Uterus (tissue), 4 donors: Measurements from ENCODE around the gene COL28A1. TPM values are rescaled to one million over a fixed set of nuclear protein-coding genes. Genes with fewer than 3 reads are reported as not detected.

ENCODE experiments used
- DNase-seq, 2 donors: peaks; one replicate each; pipeline ENCODE4 v3.0.0-alpha.2; 2019 to 2020
- H3K27ac ChIP-seq, 2 donors: fragments of 200-600 bp; sonication (generic); 1 replicate in 1 of 2; 2 replicates in 1 of 2; pipeline ENCODE4 v1.5.1; 2016 to 2018
- H3K27me3 ChIP-seq, 2 donors: fragments of 200-600 bp; sonication (generic); one replicate each; pipeline ENCODE4 v1.5.1; 2018 to 2019; ENCODE audit warnings: control low read depth in 1 of 2
- H3K36me3 ChIP-seq, 2 donors: fragments of 200-600 bp; sonication (generic); one replicate each; pipeline ENCODE4 v1.5.1; 2019; ENCODE audit warnings: control low read depth in 1 of 2
- H3K4me1 ChIP-seq, 2 donors: fragments of 200-600 bp; sonication (generic); one replicate each; pipeline ENCODE4 v1.5.1; 2018 to 2019; ENCODE audit warnings: control low read depth in 1 of 2
- H3K4me3 ChIP-seq, 2 donors: fragments of 200-600 bp; sonication (generic); 1 replicate in 1 of 2; 2 replicates in 1 of 2; pipeline ENCODE4 v1.5.1; 2018 to 2019; ENCODE audit warnings: mild to moderate bottlenecking in 1 of 2
- H3K9me3 ChIP-seq, 2 donors: fragments of 200-600 bp; sonication (generic); one replicate each; pipeline ENCODE4 v1.5.1; 2019; ENCODE audit warnings: control low read depth in 1 of 2
- POLR2A ChIP-seq, 2 donors: fragments of 450-650 bp; IDR thresholded peaks; one replicate each; pipeline ENCODE4 v1.6.1; 2016; ENCODE audit warnings: antibody characterized with exemption in 2 of 2, mild to moderate bottlenecking in 1 of 2, moderate library complexity in 1 of 2
- intact Hi-C: fragments of 100-400 bp; cut with DNase I; formaldehyde crosslinking; loops from one replicate; pipeline ENCODE4 v1.15.1; 2023; ENCODE audit warnings: low total_unique reads
- total RNA-seq, 4 donors: library from RNA; depleted of rRNA in 3 of 4; stranded (reverse); fragments of >200 nt in 3 of 4; gene quantifications; one replicate each; pipeline versions ENCODE4 v1.1.0 to v1.2.4, GENCODE V29; 2014 to 2023
- TF ChIP-seq, protein P1 (sequence below), 4 experiments: fragments of 200-600 bp in 2 of 4; fragments of 450-650 bp in 2 of 4; sonication (generic) in 2 of 4; IDR thresholded peaks; one replicate each; pipeline ENCODE4 v1.5.1; 2016 to 2019; ENCODE audit warnings: antibody characterized with exemption in 4 of 4, mild to moderate bottlenecking in 2 of 4, moderate library complexity in 1 of 4
- donor health status: DM: yes; HTN: yes; CAD: no.

COL28A1 gene
- total RNA-seq, 4 donors from 2014 or later, result 0.26 to 6.8 (median 1.7) TPM

DNA sequence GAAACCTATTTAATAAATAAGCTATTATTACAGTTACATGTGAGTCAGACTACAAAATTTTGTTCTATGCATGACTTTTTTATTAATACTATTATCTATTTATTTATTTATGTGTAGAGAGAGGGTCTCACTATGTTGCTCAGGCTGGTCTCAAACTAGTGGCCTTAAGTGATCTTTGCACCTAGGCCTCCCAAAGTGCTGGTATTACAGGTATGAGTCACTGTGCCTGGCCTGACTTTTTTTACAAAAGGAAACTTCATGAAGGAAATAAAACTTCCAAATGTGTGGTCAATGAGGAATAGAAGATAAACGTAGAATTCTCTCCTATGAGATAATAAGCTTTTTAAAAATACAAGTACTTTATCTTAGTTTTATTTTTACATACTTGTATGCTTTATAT, 19.0 kb downstream of the COL28A1 start:
- no peak overlapping the region for H3K27ac ChIP-seq
- H3K4me1 ChIP-seq, result peaks cover 0 to 6% of the 10 kb centered on the region in 2 donors
- no peaks in the 10 kb centered on the region for H3K9me3 ChIP-seq
- H3K27me3 ChIP-seq, result no peaks in the 10 kb centered on the region
- H3K4me3 ChIP-seq, result no peak overlapping the region
- DNase-seq, result no peak
- no peaks in the 10 kb centered on the region for H3K36me3 ChIP-seq
- TF ChIP-seq, protein P1, sequence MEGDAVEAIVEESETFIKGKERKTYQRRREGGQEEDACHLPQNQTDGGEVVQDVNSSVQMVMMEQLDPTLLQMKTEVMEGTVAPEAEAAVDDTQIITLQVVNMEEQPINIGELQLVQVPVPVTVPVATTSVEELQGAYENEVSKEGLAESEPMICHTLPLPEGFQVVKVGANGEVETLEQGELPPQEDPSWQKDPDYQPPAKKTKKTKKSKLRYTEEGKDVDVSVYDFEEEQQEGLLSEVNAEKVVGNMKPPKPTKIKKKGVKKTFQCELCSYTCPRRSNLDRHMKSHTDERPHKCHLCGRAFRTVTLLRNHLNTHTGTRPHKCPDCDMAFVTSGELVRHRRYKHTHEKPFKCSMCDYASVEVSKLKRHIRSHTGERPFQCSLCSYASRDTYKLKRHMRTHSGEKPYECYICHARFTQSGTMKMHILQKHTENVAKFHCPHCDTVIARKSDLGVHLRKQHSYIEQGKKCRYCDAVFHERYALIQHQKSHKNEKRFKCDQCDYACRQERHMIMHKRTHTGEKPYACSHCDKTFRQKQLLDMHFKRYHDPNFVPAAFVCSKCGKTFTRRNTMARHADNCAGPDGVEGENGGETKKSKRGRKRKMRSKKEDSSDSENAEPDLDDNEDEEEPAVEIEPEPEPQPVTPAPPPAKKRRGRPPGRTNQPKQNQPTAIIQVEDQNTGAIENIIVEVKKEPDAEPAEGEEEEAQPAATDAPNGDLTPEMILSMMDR (IDR thresholded peaks at IDR 0.05), result no peak
- TF ChIP-seq POLR2A (IDR thresholded peaks at IDR 0.05), result no peak
- intact Hi-C loops, result no loop called here

DNA sequence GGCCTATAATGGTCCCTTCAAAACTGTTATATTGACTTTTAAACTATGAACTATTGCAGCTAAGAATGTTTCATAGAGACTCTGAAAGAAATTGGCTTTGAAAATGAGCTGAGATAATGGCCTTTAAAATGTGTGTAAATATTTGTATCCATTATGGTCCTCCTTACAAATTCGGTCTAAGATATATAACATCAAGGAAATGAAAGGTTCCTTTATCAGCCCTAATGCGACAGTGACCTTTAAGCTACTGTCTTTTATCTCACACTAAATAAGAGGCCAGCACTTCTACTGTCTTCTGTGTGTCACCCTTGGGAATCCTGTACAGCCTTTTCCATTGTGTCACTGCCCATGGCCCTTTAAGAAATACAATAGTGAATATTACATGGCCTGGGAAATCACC, 19.5 kb downstream of the COL28A1 start:
- TF ChIP-seq, protein P1 (IDR thresholded peaks at IDR 0.05), result no peak
- TF ChIP-seq POLR2A (IDR thresholded peaks at IDR 0.05), result no peak
- H3K9me3 ChIP-seq, result no peaks in the 10 kb centered on the region

DNA sequence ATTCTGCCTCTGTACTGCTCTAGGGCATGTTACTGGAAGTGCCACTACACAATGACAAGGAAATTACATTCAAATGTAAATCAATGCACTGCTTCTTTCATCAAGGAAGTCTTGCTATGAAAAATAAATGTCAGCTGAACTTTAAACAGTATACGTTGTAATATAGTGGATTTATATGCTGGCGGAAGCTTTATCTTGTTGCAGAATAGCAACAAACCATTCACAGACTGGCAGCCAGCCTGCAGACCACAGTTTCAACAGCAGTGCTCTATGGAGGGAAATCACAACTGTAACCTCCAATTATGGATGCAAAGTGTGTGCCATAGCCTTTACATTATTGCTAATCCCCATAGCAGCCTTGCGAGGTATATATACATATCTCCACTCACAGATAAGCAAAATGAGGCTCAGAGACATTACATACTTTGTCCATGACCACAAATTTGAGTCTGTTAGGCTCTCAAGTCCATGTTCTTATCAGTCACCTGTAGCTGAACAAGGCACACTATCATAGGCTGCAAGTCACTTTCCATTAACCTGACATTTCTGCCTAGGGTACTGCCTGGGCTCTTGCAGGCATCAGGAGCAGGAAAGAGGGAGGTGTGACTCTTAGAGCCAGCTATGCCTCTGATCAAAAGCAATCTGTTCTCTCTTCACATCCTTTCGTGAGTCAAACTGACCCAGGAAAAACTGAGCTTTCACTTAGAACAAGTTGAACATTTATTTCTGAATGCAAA, 22.6 kb downstream of the COL28A1 start:
- H3K27ac ChIP-seq, result no peak overlapping the region
- H3K36me3 ChIP-seq, result no peaks in the 10 kb centered on the region
- no peak for DNase-seq
- TF ChIP-seq POLR2A (IDR thresholded peaks at IDR 0.05), result no peak
- TF ChIP-seq, protein P1 (IDR thresholded peaks at IDR 0.05), result no peak
- H3K4me1 ChIP-seq, result peaks cover 0 to 5% of the 10 kb centered on the region in 2 donors
- H3K9me3 ChIP-seq, result no peaks in the 10 kb centered on the region
- H3K4me3 ChIP-seq, result no peak overlapping the region
- H3K27me3 ChIP-seq, result no peaks in the 10 kb centered on the region
- intact Hi-C loops, result no loop called here

More for the DNA sequence above, 19.5 kb downstream of the COL28A1 start:
- H3K4me1 ChIP-seq, result peaks cover 0 to 6% of the 10 kb centered on the region in 2 donors
- intact Hi-C loops, result no loop called here
- H3K36me3 ChIP-seq, result no peaks in the 10 kb centered on the region
- no peak overlapping the region for H3K4me3 ChIP-seq
- no peak overlapping the region for H3K27ac ChIP-seq
- H3K27me3 ChIP-seq, result no peaks in the 10 kb centered on the region
- DNase-seq, result no peak

DNA sequence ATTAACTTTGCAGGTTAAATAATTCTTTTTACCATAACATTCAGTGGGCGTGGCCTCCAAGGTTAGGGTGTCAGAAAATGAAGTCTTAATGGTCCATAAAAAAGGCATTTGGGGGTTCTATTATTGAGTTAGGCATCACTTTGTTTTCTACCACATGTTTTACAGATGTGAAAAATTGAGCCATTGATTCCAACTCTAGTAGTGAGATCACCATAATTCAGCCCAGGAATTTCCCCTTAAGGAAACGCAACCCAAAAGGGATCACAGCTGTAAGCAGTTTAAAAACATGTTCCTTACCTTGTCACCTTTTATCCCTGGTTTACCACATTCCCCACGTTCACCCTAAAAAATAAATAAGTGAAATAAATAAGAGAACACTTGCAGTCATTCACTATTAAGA, 24.9 kb downstream of the COL28A1 start:
- intact Hi-C loops, result no loop called here
- TF ChIP-seq, protein P1 (IDR thresholded peaks at IDR 0.05), result no peak
- no peak for TF ChIP-seq POLR2A (IDR thresholded peaks at IDR 0.05)
- Histone ChIP-seq H3K27ac (no peak overlapping the region), H3K36me3 (no peaks in the 10 kb centered on the region), H3K9me3 (no peaks in the 10 kb centered on the region), H3K4me1 (no peaks in the 10 kb centered on the region), H3K4me3 (no peak overlapping the region), H3K27me3 (no peaks in the 10 kb centered on the region)
- DNase-seq, result no peak

DNA sequence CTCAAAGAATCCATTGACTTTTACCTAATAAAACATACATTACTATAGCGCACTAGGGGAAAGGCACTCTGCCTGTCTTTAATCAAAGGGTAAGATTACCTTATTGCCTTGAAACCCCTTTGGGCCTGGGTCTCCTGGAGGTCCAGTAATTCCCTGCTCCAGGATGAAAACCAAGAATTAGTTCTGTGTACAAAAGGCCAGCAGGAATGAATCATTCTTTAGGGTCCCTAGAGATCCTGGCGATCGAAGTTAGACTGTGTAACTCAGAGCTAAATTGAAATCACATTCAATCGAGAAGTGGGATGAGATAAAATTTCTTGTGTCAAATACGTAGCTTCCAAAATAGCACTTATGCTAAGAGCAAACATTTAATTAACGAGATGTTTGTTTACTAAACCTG, 29.8 kb downstream of the COL28A1 start:
- DNase-seq, result no peak
- TF ChIP-seq POLR2A (IDR thresholded peaks at IDR 0.05), result no peak
- Histone ChIP-seq H3K4me1 (no peaks in the 10 kb centered on the region), H3K4me3 (no peak overlapping the region), H3K9me3 (no peaks in the 10 kb centered on the region), H3K36me3 (no peaks in the 10 kb centered on the region), H3K27me3 (no peaks in the 10 kb centered on the region), H3K27ac (no peak overlapping the region)
- intact Hi-C loops, result no loop called here
